HG02938 (cell line): ENCODE measurements around the gene ZCCHC10.
"Not testable (repeated sequence)": the region's sequence is repeated elsewhere in the genome, so short reads cannot be mapped to it uniquely, and the experiment has no call there.

Source experiments
- ATAC-seq: cut with Tn5 transposase; IDR thresholded peaks from one replicate; pipeline ENCODE4 v1.9.1; 2021; ENCODE audit warnings: mild to moderate bottlenecking, moderate library complexity; ENCODE audit not compliant: unreplicated experiment

ZCCHC10 gene

DNA sequence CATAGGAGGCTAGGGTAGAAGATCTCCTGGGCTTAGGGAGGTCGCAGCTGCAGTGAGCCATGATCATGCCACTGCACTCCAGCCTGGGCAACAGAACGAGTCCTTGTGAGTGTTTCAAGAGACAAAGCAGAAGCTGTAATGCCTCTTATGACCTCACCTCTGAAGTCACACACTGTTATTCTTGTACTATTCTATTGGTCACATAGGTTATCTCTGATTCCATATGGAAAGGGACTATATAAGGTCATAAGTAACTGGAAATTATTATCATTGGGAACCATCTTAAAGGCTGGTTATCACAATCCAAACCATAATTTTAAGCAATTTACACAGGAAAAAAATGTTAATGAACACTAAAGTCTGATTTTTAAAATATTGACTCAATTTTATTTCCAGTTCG, 45.1 kb downstream of the ZCCHC10 start:
- ATAC-seq = no peak

GRCh38 chr5:132979976-132980375, 46.4 kb downstream of the ZCCHC10 start:
- no peak for ATAC-seq

GRCh38 chr5:132979367-132979940, 46.9 kb downstream of the ZCCHC10 start:
- ATAC-seq = no peak

DNA sequence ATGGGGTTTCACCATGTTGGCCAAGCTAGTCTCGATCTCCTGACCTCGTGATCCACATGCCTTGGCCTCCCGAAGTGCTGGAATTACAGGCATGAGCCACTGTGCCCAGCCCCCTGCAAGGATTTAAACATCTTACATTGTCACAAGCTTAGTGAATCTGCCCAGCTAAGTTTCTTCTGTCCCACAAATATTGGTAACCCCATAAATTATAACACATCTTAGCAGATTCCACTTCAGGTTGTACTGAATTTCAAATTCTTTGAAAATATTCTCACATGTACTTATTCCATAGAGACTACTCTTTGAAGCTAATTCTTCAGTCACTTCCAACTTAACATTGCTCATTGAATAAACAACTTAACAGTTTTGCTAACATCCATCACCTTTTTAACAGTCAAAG, 49.5 kb downstream of the ZCCHC10 start:
- no peak for ATAC-seq

DNA sequence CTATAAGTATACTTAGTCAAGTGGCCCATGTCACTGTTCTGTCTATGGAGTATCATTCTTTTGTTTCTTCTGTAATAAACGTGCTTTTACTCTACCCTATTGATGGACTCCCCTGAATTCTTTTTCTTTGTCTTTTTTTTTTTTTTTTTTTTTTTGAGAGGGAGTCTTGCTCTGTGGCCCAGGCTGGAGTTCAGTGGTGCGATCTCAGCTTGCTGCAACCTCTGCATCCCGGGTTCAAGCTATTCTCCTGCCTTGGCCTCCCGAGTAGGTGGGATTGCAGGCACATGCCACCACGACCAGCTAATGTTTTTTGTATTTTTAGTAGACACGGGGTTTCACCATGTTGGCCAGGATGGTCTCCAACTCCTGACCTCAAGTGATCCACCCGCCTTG, 53.9 kb downstream of the ZCCHC10 start:
- not testable (repeated sequence) for ATAC-seq

- ATAC-seq = no peak
Observed at GRCh38 chr5:132971483-132972435, 54.6 kb downstream of the ZCCHC10 start.

DNA sequence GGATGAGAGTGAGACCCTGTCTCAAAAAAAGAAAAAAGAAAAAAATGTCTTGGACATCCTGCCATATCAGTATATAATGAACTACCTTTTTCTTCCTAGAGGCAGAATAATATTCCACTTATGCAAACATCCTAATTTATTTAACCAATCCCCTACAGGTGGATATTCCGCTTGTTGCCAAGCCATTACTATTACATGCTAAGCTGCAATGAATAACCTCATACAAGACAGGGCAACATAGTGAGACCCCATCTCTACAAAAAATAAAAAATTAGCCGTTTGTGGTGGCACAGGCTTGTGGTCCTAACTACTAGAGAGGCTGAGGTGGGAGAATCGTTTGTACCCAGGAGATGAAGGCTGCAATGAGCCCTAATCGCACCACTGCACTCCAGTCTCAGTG, 61.2 kb downstream of the ZCCHC10 start:
- no peak for ATAC-seq

DNA sequence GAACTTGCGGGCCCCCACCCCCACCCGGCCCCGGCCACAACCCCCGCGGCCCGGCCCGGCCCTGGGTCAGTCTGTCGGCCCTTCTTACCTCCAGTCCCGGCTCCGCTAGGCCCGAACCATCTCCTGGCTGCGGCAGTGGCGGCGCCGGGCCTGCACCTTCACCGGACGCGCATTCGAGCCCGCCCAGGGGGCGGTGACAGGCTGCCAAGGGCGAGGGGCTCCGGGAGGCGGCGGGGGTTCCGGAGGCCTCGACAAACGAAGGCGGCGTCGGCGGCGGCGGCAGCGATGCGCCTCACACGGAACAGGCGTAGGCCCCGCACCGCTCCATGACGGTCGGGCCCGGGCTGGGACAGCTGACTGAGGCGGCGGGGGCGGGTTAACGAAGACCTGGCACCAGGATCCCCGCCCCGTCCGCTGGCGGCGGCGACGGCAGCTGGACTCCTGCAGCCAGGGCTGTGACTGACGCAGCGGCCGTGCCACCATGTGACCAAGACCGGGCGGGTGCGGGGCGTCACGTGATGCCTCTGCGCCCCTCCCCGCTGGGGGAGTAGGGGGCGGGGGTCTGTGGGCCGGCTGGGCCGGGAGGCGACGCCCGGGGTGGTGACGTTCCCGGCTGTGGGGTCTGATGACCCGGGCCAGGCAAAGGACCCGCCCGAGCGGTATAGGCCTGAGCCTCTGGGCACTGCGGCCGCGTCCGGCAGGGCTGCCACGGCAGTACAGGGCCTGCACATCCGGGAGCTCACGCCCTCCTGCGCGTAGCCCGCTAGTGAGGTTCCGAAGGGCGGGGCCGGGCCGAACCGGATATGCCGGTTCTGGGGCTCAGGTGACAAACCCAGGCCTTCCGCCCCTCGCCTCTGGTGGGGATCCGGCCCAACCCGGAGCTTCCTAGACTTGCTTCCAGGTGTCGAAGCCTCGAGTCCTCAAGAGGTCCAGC, 62.9 kb downstream of the ZCCHC10 start, which contains the start of gene AFF4:
AFF4 (minus strand) TSS at position 464 of the 934 bp plus-strand sequence. CDS start 26,445 bp downstream, outside the sequence.
- ATAC-seq = peak; percentile 90

DNA sequence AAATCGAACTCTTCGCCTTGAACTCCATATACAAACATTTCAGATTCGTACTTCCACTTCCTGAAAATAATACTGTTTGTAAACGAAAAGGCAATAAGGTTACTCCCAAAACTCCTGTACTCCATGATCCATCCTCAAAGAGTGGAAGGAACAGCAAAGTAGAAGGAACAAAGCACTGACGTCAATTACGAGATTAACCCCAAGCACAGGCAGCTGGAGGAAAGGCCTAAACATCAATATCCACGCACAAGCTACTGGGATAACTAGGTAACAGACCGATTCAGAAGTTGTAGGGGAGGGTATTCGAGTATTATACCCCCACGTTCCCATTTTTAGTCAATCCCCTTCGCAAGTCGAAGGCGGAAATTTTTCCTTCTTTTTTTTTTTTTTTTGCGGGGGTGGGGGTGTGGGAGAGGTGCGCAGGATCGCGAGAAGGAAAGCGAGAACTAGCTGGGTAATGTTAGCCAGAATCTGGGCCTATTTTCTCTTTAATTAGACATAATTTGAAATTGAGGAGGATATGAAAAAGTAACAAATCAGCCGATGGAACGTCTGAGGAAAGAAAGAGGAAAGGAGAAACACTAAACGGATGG, 63.8 kb downstream of the ZCCHC10 start:
- no peak for ATAC-seq

GRCh38 chr5:132961887-132962286, 64.5 kb downstream of the ZCCHC10 start:
- no peak for ATAC-seq

GRCh38 chr5:132961123-132961815, 65.1 kb downstream of the ZCCHC10 start:
- not testable (repeated sequence) for ATAC-seq

GRCh38 chr5:132956166-132956799, 70.1 kb downstream of the ZCCHC10 start:
- not testable (repeated sequence) for ATAC-seq

DNA sequence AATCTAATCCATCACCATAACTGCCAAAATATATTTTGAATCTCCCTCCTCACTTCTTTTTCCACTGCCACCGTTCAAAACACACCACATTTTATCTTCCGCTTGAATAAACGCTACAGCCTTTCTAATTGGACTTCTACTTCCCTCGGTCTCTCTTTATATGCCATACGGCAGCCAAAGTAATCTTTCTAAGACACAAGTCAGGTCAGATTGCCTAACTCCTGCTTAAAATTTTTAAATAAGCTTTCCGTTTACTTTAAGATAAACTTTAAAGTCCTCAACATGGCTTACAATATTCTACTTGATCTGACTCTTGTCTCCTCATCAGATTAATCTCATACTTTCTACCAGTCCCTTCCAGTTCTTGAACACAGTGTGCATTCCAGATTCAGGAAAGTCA, 72.6 kb downstream of the ZCCHC10 start:
- ATAC-seq = no peak

DNA sequence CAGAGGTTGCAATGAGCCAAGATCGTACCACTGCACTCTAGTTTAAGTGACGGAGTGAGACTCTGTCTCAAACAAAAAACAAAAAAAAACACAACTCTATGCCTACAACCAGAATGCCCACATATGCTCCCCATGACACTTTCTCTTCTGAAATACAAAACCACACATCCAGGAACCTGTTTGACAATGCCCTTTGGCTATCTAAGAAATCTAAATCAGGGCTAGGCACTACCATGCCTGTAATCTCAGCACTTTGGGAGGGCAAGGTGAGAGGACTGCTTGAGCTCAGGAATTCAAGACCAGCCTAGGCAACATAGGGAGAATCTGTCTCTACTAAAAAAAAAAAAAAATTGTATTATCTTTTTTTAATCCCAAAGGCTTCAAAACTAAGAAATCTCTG, 73.5 kb downstream of the ZCCHC10 start:
- no peak for ATAC-seq

GRCh38 chr5:132951897-132952296, 74.5 kb downstream of the ZCCHC10 start:
- ATAC-seq = no peak

GRCh38 chr5:132949136-132949535, 77.2 kb downstream of the ZCCHC10 start:
- no peak for ATAC-seq

DNA sequence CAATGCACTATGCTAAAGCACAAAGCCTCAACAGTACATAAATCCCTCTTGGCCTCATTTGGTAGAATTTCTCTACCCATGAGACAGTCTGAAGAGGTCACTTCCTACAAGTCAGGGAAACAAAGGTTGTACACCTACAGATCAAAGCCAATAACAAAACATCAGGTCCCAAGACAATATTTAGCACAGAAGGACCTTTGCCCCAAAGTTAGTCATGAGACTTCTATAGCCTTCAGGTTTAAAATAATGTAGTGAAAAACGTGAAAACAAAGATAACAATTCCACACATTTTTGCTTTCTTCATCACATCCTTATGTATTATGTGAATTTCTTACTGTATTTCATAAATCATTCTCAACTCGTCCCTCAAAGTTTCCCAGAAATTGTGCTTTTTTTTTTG, 78.7 kb downstream of the ZCCHC10 start:
- no peak for ATAC-seq
